ENCODE results near the gene IFNGR1.

The IFNGR1 gene

GRCh38 chr6:137206577-137206976 lies 12.6 kb downstream of the IFNGR1 start:
- no peak for DNase-seq
- ChIA-PET CTCF (no interaction called here), POLR2A (no interaction called here)
- 0% methylated on average over 1 of the region's 1 CpG for WGBS (ENCODE audit: insufficient coverage)
- Histone ChIP-seq H3K27ac (ENCODE audit: insufficient read depth in 1 of 2, low read depth in 1 of 2, low read length in 2 of 2, poor library complexity in 1 of 2, severe bottlenecking in 2 of 2) (no peak overlapping the region), H3K4me1 (ENCODE audit: control extremely low read depth in 1 of 4, control insufficient read depth in 4 of 4, insufficient read depth in 4 of 4, low read length in 3 of 4) (peaks cover 0 to 3% (median 0%) of the 10 kb centered on the region in 4 experiments), H3K4me3 (ENCODE audit: control insufficient read depth in 1 of 7, extremely low read depth in 1 of 7, insufficient read depth in 4 of 7, low read depth in 2 of 7, low read length in 6 of 7) (no peak overlapping the region), H3K36me3 (ENCODE audit: control insufficient read depth in 4 of 4, insufficient read depth in 4 of 4, low read length in 3 of 4) (peaks cover 17 to 62% (median 39%) of the 10 kb centered on the region in 4 experiments), H3K27me3 (replicated peaks in 2 of 5; ENCODE audit: control insufficient read depth in 4 of 5, insufficient read depth in 5 of 5, low read length in 4 of 5) (no peaks in the 10 kb centered on the region), H3K9me3 (ENCODE audit: control extremely low read depth in 1 of 5, control insufficient read depth in 4 of 5, insufficient read depth in 2 of 5, low read depth in 1 of 5, low read length in 4 of 5) (peaks cover 0 to 30% (median 21%) of the 10 kb centered on the region in 5 experiments)

GRCh38 chr6:137203256-137203655 lies 15.9 kb downstream of the IFNGR1 start:
- ChIA-PET CTCF (no interaction called here), POLR2A (no interaction called here)
- no peak overlapping the region for H3K27ac ChIP-seq (ENCODE audit: insufficient read depth in 1 of 2, low read depth in 1 of 2, low read length in 2 of 2, poor library complexity in 1 of 2, severe bottlenecking in 2 of 2)
- no peaks in the 10 kb centered on the region for H3K4me1 ChIP-seq (ENCODE audit: control extremely low read depth in 1 of 4, control insufficient read depth in 4 of 4, insufficient read depth in 4 of 4, low read length in 3 of 4)
- peaks cover 0 to 13% (median 5%) of the 10 kb centered on the region in 5 experiments for H3K9me3 ChIP-seq (ENCODE audit: control extremely low read depth in 1 of 5, control insufficient read depth in 4 of 5, insufficient read depth in 2 of 5, low read depth in 1 of 5, low read length in 4 of 5)
- H3K4me3 ChIP-seq (ENCODE audit: control insufficient read depth in 1 of 7, extremely low read depth in 1 of 7, insufficient read depth in 4 of 7, low read depth in 2 of 7, low read length in 6 of 7), result no peak overlapping the region
- no peaks in the 10 kb centered on the region for H3K27me3 ChIP-seq (replicated peaks in 2 of 5; ENCODE audit: control insufficient read depth in 4 of 5, insufficient read depth in 5 of 5, low read length in 4 of 5)
- no peak for DNase-seq
- WGBS (ENCODE audit: insufficient coverage), result 100% methylated on average over 2 of the region's 2 CpGs
- peaks cover 17 to 66% (median 44%) of the 10 kb centered on the region in 4 experiments for H3K36me3 ChIP-seq (ENCODE audit: control insufficient read depth in 4 of 4, insufficient read depth in 4 of 4, low read length in 3 of 4)

GRCh38 chr6:137202078-137202477 lies 17.1 kb downstream of the IFNGR1 start:
- Histone ChIP-seq H3K36me3 (ENCODE audit: control insufficient read depth in 4 of 4, insufficient read depth in 4 of 4, low read length in 3 of 4) (peaks cover 18 to 77% (median 49%) of the 10 kb centered on the region in 4 experiments), H3K27ac (ENCODE audit: insufficient read depth in 1 of 2, low read depth in 1 of 2, low read length in 2 of 2, poor library complexity in 1 of 2, severe bottlenecking in 2 of 2) (no peak overlapping the region), H3K4me3 (ENCODE audit: control insufficient read depth in 1 of 7, extremely low read depth in 1 of 7, insufficient read depth in 4 of 7, low read depth in 2 of 7, low read length in 6 of 7) (no peak overlapping the region), H3K4me1 (ENCODE audit: control extremely low read depth in 1 of 4, control insufficient read depth in 4 of 4, insufficient read depth in 4 of 4, low read length in 3 of 4) (no peaks in the 10 kb centered on the region), H3K9me3 (ENCODE audit: control extremely low read depth in 1 of 5, control insufficient read depth in 4 of 5, insufficient read depth in 2 of 5, low read depth in 1 of 5, low read length in 4 of 5) (peaks cover 0 to 4% (median 0%) of the 10 kb centered on the region in 5 experiments), H3K27me3 (replicated peaks in 2 of 5; ENCODE audit: control insufficient read depth in 4 of 5, insufficient read depth in 5 of 5, low read length in 4 of 5) (no peaks in the 10 kb centered on the region)
- 100% methylated on average over 3 of the region's 6 CpGs for whole genome bisulfite sequencing (ENCODE audit: insufficient coverage)
- no peak for DNase-seq
- POLR2A ChIA-PET, result no interaction called here
- CTCF ChIA-PET, result interaction anchor here (1.4 kb wide), 1 partner anchor 68 kb away, joined by 5 read pairs; no protein-coding TSS in a partner anchor

- DNase-seq, result no peak
- CTCF ChIA-PET, result interaction anchor here (1.4 to 1.9 kb wide), 2 partner anchors 21 to 69 kb away, joined by 5 read pairs; no protein-coding TSS in a partner anchor
- H3K9me3 ChIP-seq (ENCODE audit: control extremely low read depth in 1 of 5, control insufficient read depth in 4 of 5, insufficient read depth in 2 of 5, low read depth in 1 of 5, low read length in 4 of 5), result peaks cover 0 to 4% (median 0%) of the 10 kb centered on the region in 5 experiments
- peaks cover 0 to 1% (median under 1%) of the 10 kb centered on the region in 4 experiments for H3K4me1 ChIP-seq (ENCODE audit: control extremely low read depth in 1 of 4, control insufficient read depth in 4 of 4, insufficient read depth in 4 of 4, low read length in 3 of 4)
- H3K4me3 ChIP-seq (ENCODE audit: control insufficient read depth in 1 of 7, extremely low read depth in 1 of 7, insufficient read depth in 4 of 7, low read depth in 2 of 7, low read length in 6 of 7), result no peak overlapping the region
- peaks cover 16 to 71% (median 48%) of the 10 kb centered on the region in 4 experiments for H3K36me3 ChIP-seq (ENCODE audit: control insufficient read depth in 4 of 4, insufficient read depth in 4 of 4, low read length in 3 of 4)
- POLR2A ChIA-PET, result no interaction called here
- no peak overlapping the region for H3K27ac ChIP-seq (ENCODE audit: insufficient read depth in 1 of 2, low read depth in 1 of 2, low read length in 2 of 2, poor library complexity in 1 of 2, severe bottlenecking in 2 of 2)
- H3K27me3 ChIP-seq (replicated peaks in 2 of 5; ENCODE audit: control insufficient read depth in 4 of 5, insufficient read depth in 5 of 5, low read length in 4 of 5), result no peaks in the 10 kb centered on the region
- WGBS (ENCODE audit: insufficient coverage), result 100% methylated on average over 1 of the region's 1 CpG
Measured at GRCh38 chr6:137201006-137201405, 18.2 kb downstream of the IFNGR1 start.

- Histone ChIP-seq H3K9me3 (ENCODE audit: control extremely low read depth in 1 of 5, control insufficient read depth in 4 of 5, insufficient read depth in 2 of 5, low read depth in 1 of 5, low read length in 4 of 5) (peaks cover 0 to 4% (median 0%) of the 10 kb centered on the region in 5 experiments), H3K27ac (ENCODE audit: insufficient read depth in 1 of 2, low read depth in 1 of 2, low read length in 2 of 2, poor library complexity in 1 of 2, severe bottlenecking in 2 of 2) (no peak overlapping the region), H3K4me1 (ENCODE audit: control extremely low read depth in 1 of 4, control insufficient read depth in 4 of 4, insufficient read depth in 4 of 4, low read length in 3 of 4) (peaks cover 0 to 3% (median under 1%) of the 10 kb centered on the region in 4 experiments), H3K4me3 (ENCODE audit: control insufficient read depth in 1 of 7, extremely low read depth in 1 of 7, insufficient read depth in 4 of 7, low read depth in 2 of 7, low read length in 6 of 7) (no peak overlapping the region), H3K36me3 (ENCODE audit: control insufficient read depth in 4 of 4, insufficient read depth in 4 of 4, low read length in 3 of 4) (peaks cover 16 to 64% (median 41%) of the 10 kb centered on the region in 4 experiments), H3K27me3 (replicated peaks in 2 of 5; ENCODE audit: control insufficient read depth in 4 of 5, insufficient read depth in 5 of 5, low read length in 4 of 5) (no peaks in the 10 kb centered on the region)
- ChIA-PET POLR2A (no interaction called here), CTCF (interaction anchor here (1.9 kb wide), 1 partner anchor 22 kb away, joined by 5 read pairs; no protein-coding TSS in a partner anchor)
- WGBS (ENCODE audit: insufficient coverage), result 83% methylated on average over 2 of the region's 4 CpGs
- DNase-seq, result no peak
Measured at GRCh38 chr6:137200288-137200687, 18.9 kb downstream of the IFNGR1 start.

GRCh38 chr6:137197684-137198645 lies 21.2 kb downstream of the IFNGR1 start:
- H3K9me3 ChIP-seq (ENCODE audit: control extremely low read depth in 1 of 5, control insufficient read depth in 4 of 5, insufficient read depth in 2 of 5, low read depth in 1 of 5, low read length in 4 of 5), result peaks cover 0 to 4% (median 0%) of the 10 kb centered on the region in 5 experiments
- peaks cover 10 to 42% (median 25%) of the 10 kb centered on the region in 4 experiments for H3K36me3 ChIP-seq (ENCODE audit: control insufficient read depth in 4 of 4, insufficient read depth in 4 of 4, low read length in 3 of 4)
- ChIA-PET CTCF (interaction anchor here (1.2 kb wide), 1 partner anchor 74 kb away, joined by 3 read pairs; no protein-coding TSS in a partner anchor), POLR2A (no interaction called here)
- WGBS (ENCODE audit: insufficient coverage), result 94% methylated on average over 5 of the region's 11 CpGs
- peaks cover 0 to 3% (median under 1%) of the 10 kb centered on the region in 4 experiments for H3K4me1 ChIP-seq (ENCODE audit: control extremely low read depth in 1 of 4, control insufficient read depth in 4 of 4, insufficient read depth in 4 of 4, low read length in 3 of 4)
- H3K27me3 ChIP-seq (replicated peaks in 2 of 5; ENCODE audit: control insufficient read depth in 4 of 5, insufficient read depth in 5 of 5, low read length in 4 of 5), result no peaks in the 10 kb centered on the region
- no peak overlapping the region for H3K4me3 ChIP-seq (ENCODE audit: control insufficient read depth in 1 of 7, extremely low read depth in 1 of 7, insufficient read depth in 4 of 7, low read depth in 2 of 7, low read length in 6 of 7)
- DNase-seq, result no peak
- H3K27ac ChIP-seq (ENCODE audit: insufficient read depth in 1 of 2, low read depth in 1 of 2, low read length in 2 of 2, poor library complexity in 1 of 2, severe bottlenecking in 2 of 2), result no peak overlapping the region

Data from common myeloid progenitor, CD34-positive (primary cell).